Astrocyte of the spinal cord (primary cell): Measurements from ENCODE around the gene MSANTD2.

Source experiments
- DNase-seq: peaks from one replicate; pipeline ENCODE4 v3.0.0; 2011; ENCODE audit warnings: low read depth, low spot score
- H3K4me3 ChIP-seq: 2 replicates; pipeline ENCODE4 v1.5.1; 2011; ENCODE audit warnings: low read depth, mild to moderate bottlenecking, low read length, moderate library complexity
- in situ Hi-C: cut with HindIII; loops from 2 replicates; pipeline ENCODE4 v1.10.0; 2017; ENCODE audit warnings: low sequenced_read_pairs
- TF ChIP-seq, protein P1 (sequence below): IDR thresholded peaks from 2 replicates; pipeline ENCODE4 v1.5.1; 2012; ENCODE audit warnings: low read depth, mild to moderate bottlenecking, low read length, inconsistent platforms

MSANTD2 gene

DNA sequence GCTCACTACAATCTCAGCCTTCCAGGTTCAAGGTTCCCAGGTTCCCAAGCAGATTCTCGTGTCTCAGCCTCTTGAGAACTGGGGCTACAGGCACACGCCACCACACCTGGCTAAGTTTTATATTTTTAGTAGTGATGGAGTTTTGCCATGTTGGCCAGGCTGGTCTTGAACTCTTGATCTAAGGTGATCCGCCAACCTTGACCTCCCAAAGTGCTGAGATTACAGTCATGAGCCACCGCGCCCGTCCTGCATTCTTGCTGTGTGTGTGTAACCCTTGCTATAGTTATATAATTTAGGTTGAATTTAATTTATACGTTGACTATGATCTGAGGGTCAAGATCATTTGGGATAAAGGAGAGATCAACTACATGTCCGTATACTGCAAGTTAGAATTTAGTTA lies 35.7 kb upstream of the MSANTD2 start:
- H3K4me3 ChIP-seq = no peak overlapping the region
- no peak for DNase-seq
- in situ Hi-C loops = no loop called here
- TF ChIP-seq, protein P1, sequence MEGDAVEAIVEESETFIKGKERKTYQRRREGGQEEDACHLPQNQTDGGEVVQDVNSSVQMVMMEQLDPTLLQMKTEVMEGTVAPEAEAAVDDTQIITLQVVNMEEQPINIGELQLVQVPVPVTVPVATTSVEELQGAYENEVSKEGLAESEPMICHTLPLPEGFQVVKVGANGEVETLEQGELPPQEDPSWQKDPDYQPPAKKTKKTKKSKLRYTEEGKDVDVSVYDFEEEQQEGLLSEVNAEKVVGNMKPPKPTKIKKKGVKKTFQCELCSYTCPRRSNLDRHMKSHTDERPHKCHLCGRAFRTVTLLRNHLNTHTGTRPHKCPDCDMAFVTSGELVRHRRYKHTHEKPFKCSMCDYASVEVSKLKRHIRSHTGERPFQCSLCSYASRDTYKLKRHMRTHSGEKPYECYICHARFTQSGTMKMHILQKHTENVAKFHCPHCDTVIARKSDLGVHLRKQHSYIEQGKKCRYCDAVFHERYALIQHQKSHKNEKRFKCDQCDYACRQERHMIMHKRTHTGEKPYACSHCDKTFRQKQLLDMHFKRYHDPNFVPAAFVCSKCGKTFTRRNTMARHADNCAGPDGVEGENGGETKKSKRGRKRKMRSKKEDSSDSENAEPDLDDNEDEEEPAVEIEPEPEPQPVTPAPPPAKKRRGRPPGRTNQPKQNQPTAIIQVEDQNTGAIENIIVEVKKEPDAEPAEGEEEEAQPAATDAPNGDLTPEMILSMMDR = no peak

DNA sequence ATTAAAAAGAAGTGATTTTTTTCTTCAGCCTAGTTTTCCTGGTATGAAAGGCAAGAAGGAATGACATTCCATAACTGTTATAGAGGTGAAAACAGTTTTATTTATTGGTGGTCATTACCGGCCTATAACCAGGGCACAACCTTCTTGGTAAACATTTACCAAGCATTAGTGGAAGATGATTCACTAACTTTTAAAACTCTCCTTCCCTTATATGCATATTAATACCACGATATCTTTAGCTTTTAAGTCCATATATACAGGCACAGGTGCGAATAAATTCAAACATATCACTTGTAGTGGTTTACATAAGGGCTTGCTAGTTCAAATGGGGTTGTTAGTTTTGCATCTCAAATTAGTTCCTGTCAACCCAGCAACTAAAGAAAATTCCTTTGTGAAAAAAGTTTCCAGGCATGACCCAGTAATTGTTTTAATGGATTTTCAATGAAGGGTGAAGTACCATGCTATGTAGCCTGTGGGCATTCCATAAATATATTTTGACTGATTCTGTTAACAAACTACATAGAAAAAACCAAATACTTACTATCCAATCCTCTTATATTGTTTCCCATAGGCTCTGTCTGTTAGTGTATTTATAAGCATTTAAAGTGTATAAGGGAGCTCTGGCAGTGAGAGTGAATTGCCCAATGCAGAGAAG lies 34.4 kb upstream of the MSANTD2 start:
- in situ Hi-C loops = no loop called here
- TF ChIP-seq, protein P1 = no peak
- H3K4me3 ChIP-seq = no peak overlapping the region
- no peak for DNase-seq

DNA sequence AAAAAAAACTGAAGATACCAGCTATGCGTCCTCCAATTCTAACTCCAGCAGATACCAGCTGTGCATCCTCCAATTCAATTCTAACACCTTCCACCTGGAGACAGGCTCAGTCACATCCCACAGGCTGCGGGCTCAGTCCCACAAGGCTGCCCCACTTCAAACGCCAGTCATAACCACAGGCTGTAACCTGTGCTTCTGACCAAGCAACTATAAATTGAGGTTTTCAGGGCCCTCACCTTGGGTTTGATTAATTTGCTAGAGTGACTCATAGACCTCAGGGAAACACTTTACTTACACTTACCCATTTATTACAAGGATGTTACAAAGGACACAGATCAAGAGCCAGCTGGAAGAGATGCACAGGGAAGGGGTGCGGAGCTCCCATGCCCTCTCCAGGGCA lies 32.4 kb upstream of the MSANTD2 start:
- H3K4me3 ChIP-seq = no peak overlapping the region
- TF ChIP-seq, protein P1 = no peak
- no peak for DNase-seq
- in situ Hi-C loops = no loop called here

DNA sequence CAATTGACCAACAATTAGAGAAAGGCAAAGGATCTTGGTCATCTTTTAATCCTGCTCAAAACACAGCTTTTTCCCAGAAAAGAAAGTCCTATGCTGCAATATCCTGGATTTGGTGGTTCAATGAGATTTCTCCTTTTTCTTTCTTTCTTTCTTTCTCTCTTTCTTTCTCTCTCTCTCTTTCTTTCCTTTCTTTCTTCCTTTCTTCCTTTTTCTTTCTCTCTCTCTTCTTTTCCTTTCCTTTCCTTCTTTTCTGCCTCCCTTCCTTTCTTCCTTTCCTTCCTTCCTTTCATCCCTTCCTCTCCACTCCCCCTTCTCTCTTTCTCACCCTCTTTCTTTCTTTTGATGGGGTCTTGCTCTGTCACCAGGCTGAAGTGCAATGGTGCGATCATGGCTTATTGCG lies 31.7 kb upstream of the MSANTD2 start:
- in situ Hi-C loops = no loop called here

DNA sequence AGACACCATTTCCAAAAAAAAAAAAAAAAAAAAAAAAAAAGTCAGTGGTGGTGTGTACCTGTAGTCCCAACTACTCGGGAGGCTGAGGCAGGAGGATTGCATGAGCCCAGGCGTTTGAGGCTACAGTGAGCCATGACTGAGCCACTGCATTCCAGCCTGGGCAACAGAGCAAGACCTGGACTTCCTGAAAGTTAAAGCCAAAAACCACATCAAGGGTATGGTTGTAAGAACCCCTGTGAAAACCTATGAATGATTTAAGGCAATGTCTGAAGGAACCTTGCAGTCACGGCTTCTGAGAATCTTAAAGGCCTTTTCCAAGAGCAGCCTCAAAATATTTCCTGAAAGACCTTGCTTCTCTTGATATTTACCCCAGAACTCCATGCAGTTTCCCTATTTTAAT lies 30.5 kb upstream of the MSANTD2 start:
- TF ChIP-seq, protein P1 = no peak
- DNase-seq = no peak
- in situ Hi-C loops = no loop called here
- no peak overlapping the region for H3K4me3 ChIP-seq

More for the DNA sequence above, 31.7 kb upstream of the MSANTD2 start:
- TF ChIP-seq, protein P1 = no peak
- H3K4me3 ChIP-seq = no peak overlapping the region
- no peak for DNase-seq

DNA sequence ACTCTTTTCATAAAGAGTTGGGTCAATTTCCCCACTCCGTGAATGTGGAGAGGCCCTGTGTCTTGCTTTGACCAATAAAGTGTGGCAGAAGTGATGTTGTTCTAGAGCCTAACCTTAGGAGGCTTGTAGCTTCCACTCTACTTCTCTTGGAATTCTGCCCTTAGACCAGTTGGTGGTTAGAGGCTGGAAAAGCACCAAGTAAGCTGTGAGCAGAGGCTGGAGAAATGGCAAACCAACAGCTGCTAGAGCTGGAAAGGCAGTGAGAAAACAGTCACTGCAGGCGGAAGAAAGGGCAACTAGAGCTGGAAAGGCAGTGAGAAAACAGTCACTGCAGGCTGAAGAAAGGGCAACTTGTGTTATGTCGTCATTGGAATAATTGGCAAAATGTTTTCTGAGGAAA lies 29.8 kb upstream of the MSANTD2 start:
- TF ChIP-seq, protein P1 = no peak
- in situ Hi-C loops = no loop called here
- DNase-seq = peak; percentile 45
- no peak overlapping the region for H3K4me3 ChIP-seq
